HG03521 (cell line): ENCODE measurements around the gene PCDHGA1.

Source experiments
- ATAC-seq: cut with Tn5 transposase; IDR thresholded peaks from one replicate; pipeline ENCODE4 v1.9.1; 2021; ENCODE audit warnings: mild to moderate bottlenecking, moderate library complexity; ENCODE audit not compliant: unreplicated experiment

PCDHGA1 gene

DNA sequence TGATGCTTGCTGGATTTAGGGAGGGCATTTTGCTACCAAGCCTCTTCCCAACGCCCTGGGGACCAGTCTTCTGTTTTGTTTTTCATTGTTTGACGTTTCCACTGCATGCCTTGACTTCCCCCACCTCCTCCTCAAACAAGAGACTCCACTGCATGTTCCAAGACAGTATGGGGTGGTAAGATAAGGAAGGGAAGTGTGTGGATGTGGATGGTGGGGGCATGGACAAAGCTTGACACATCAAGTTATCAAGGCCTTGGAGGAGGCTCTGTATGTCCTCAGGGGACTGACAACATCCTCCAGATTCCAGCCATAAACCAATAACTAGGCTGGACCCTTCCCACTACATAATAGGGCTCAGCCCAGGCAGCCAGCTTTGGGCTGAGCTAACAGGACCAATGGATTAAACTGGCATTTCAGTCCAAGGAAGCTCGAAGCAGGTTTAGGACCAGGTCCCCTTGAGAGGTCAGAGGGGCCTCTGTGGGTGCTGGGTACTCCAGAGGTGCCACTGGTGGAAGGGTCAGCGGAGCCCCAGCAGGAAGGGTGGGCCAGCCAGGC, 181.5 kb downstream of the PCDHGA1 start:
- ATAC-seq: no peak

DNA sequence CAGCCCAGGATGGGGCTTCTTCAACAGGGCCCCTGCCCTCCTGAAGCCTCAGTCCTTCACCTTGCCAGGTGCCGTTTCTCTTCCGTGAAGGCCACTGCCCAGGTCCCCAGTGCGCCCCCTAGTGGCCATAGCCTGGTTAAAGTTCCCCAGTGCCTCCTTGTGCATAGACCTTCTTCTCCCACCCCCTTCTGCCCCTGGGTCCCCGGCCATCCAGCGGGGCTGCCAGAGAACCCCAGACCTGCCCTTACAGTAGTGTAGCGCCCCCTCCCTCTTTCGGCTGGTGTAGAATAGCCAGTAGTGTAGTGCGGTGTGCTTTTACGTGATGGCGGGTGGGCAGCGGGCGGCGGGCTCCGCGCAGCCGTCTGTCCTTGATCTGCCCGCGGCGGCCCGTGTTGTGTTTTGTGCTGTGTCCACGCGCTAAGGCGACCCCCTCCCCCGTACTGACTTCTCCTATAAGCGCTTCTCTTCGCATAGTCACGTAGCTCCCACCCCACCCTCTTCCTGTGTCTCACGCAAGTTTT, 182.1 kb downstream of the PCDHGA1 start:
- no peak for ATAC-seq

DNA sequence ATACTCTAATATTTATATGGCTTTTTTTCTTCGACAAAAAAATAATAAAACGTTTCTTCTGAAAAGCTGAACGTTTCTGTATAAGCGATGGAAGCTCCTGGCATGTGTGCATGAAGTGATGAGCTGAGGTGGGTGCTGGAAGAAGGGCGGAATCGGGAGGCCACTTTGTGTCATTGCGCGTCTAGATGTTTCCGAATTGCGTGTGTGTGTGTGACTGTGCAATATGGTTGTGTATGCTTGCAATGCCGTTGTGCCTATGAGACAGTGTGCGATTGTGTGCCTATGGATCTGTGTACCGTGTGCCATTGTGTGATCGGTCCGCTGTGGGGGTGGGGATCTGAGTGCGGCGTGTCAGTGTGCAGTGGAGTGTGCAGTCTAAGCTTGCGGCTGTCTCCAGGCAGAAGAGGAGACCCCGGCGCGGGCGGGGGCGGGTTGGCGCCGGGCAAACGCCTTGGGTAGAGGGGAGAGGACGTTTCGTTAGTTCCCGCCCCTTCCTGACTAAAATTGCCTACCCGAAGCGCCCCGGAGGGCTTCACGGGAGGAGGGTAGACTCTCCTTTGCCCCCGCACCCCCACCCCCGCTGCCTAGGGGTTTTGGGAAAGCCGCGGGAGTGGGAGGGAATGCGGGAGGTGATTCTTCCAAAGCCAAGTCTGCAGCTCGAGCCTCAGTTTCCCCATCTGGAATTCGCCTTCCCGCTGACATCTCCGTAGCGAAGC, 182.8 kb downstream of the PCDHGA1 start:
- no peak for ATAC-seq

GRCh38 chr5:141513627-141514329, 183.5 kb downstream of the PCDHGA1 start:
- ATAC-seq: no peak

DNA sequence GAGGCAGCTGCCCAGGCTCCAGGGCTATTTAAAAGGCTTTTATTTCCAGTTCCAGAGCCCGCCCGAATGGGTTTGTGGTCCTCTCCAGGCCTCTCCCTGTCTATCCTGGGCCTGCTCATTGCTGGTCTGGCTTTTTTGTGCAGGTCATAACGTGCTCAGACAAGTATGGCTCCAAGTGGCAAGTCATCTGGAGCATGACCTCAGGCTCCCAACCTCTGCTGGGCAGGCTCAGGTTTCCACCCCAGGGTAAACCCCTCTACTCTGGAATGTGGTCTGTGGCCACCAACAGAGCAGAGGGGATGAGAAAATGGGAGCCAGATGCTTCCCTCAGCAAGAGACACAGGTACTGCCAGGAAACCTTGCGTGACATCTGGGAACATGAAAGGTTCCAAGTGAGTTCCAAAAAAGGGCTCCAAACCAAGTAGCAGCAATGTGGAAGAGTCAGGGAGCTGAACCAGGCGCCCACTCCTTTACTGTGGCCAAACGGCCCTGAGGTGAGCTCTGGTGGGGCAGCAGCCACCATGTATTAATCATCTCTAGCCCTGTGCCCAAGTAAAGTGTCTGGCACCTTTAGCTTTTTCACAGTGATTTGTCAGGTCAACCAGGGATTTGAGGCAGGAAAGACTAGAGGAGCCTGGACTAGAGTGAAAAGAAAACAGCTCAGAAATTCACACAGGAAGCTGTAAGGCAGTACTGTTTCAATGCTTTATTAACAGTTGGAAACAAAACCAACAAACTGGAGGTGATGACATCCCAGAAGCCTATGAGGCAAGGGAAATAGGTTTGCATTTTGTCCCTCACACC, 184.2 kb downstream of the PCDHGA1 start:
- ATAC-seq: no peak

GRCh38 chr5:141515141-141515540, 184.8 kb downstream of the PCDHGA1 start:
- ATAC-seq: no peak

DNA sequence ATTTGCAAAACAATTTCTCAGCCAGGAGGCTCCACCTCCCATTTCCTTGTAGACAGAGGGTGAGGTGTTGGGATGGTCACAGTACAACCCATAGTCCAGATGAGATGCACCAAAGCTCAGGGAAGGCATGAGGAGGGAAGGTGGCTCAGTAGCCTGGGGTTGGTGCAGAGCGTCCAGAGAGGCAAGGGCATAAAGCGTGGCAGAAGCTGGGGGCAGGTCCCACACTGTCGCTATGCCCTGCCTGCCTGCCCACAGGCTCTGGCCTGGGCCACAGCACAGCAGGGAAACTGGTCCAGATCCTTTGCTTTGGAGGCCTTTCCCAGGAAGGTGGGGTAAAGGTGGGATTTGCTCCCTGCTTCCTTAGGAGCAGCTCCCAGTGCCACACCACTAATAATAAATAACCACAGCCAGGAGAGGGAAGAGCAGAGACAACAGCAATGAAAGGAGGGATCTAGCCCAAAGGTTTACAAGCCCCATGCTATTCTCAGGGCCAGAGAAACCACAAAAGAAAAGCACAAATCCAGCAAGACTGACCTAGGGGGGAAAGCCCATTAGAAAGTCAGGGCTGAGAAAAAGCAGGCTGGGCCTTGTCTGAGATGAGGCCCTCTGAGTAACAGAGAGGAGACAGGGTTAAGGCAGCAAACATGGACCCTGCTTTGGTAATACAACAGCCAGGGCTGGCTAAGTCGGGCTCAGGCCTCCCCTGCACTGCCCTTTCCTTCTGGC, 185.8 kb downstream of the PCDHGA1 start:
- no peak for ATAC-seq

DNA sequence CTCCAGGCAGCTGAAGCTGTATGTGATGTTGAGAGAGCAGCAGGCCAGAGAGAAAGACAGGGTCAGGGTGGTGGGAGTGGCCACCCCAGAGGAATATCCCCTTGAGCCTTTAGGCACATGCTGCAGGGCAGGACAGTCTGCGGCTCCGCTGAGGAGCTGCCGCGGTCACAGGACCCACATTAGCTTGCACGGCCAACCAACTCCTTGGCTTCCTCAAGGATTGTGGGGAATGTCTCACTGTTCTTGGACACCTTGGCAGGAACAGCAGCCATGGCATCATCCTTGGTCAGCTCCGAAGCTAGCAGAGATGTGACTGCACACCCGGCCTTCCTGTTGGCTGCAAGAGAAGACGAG, 186.3 kb downstream of the PCDHGA1 start:
- no peak for ATAC-seq

GRCh38 chr5:141517312-141517711, 187.0 kb downstream of the PCDHGA1 start:
- no peak for ATAC-seq

DNA sequence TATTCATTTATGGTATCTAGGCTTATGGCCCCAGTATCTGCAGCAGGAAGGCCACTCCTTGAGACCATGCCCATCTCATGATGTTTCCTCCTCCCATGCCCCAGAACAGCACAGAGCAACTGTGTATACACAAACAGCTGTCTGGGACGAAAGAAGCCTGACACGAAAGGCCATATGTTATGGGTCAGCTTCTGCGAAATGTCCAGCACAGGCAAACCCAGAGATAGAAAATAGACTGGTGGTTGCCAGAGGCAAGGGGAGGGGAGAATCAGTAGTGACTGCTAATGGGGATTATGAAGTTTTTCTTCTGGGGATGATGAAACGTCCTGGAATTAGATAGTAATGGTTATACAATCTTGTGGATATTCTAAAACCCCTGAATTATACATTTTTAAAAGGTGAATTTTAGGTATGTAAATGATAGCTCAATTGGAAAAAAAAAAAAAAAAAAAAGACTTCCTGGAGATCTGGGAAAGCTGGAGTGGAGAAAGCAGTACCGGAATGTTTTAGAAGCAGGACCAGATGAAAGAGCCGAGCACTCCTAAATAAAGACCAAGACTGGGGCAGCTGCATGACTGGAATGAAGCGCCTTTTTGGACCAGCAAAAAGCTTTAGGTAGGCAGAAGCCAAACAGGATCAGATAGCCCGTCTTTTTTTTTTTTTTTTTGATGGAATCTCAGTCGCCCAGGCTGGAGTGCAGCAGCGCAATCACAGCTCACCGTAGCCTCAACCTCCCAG, 187.7 kb downstream of the PCDHGA1 start:
- ATAC-seq: no peak

DNA sequence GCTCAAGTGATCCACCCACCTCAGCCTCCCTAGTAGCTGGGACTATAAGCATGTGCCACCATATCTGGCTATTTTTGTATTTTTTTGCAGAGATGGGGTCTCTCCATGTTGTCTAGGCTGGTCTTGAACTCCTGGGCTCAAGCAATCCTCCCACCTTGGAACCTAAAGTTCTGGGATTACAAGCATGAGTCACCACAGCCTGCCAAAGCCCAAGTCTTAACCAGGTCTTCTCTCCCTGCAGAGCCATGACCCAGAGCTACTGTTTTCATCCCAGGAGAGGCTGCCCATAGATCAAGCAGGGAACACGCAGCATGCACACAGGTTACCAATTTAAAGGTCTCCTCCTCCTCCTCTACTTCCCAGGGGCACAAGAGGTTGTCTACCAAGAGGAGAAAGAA, 188.3 kb downstream of the PCDHGA1 start:
- ATAC-seq: no peak

- ATAC-seq: no peak
Observed at GRCh38 chr5:141519605-141520565, 189.6 kb downstream of the PCDHGA1 start.

- ATAC-seq: no peak
Observed at GRCh38 chr5:141521244-141521781, 191.0 kb downstream of the PCDHGA1 start.

GRCh38 chr5:141522301-141522700, 192.0 kb downstream of the PCDHGA1 start:
- ATAC-seq: no peak

DNA sequence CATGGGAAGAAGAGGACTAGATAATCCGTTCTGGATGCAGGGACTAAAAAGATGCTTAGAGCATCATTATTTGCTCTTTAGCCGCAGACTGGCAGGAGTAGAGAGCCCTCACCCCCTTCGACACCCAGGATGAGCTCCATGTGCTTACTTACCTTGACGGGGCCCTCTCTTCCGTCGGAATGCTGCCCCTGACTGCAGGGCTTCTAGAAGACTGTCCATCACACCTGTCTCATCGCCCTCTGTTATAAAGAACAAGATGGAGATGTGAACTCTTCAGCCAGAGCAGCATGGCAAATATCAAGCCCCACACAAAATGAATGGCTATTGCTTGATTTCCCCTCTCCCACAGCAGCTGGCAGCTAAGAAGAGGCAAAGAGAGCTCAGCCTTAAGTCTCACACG, 193.7 kb downstream of the PCDHGA1 start:
- ATAC-seq: no peak

- peak; percentile 67 for ATAC-seq
Observed at GRCh38 chr5:141524604-141525597, 194.6 kb downstream of the PCDHGA1 start.

GRCh38 chr5:141525653-141526052, 195.3 kb downstream of the PCDHGA1 start:
- no peak for ATAC-seq
